ENCODE results near the gene ZNF573. TPM values are rescaled to one million over a fixed set of nuclear protein-coding genes. Genes with fewer than 3 reads are reported as not detected.
"Not testable (repeated sequence)": the region's sequence is repeated elsewhere in the genome, so short reads cannot be mapped to it uniquely, and the experiment has no call there.

The ZNF573 gene
- 10 to 100 TPM in 1 of 2 donors, 1 to 10 TPM in 1; 6.2 to 15.0 TPM for total RNA-seq

- Mint-ChIP-seq H3K9me3 (no peaks in the 10 kb centered on the region), H3K27me3 (no peaks in the 10 kb centered on the region), H3K27ac (peak within 1 kb of the TSS; percentile 89 to 95), H3K36me3 (peaks cover 21% of the 10 kb centered on the region), H3K4me3 (peak within 1 kb of the TSS; percentile 98), H3K4me1 (ENCODE audit: low read depth in 2 of 2) (peaks cover 27 to 30% of the 10 kb centered on the region in 2 donors)
- DNase-seq (ENCODE audit: low spot score) (peak; percentile 86), ATAC-seq (peak; percentile 95 to 98)
Measured at GRCh38 chr19:37779127-37780005, at the start of gene ZNF573. TSS of gene ZNF573 (minus strand) at chr19:37779586. CDS start at chr19:37773729, 5,857 bp downstream.

GRCh38 chr19:37817180-37817981 lies 38.0 kb upstream of the ZNF573 start:
- H3K9me3 Mint-ChIP-seq = peaks cover 4% of the 10 kb centered on the region
- peaks cover 0 to 3% of the 10 kb centered on the region in 2 donors for H3K4me1 Mint-ChIP-seq (ENCODE audit: low read depth in 2 of 2)
- no peak overlapping the region for H3K4me3 Mint-ChIP-seq
- peak; percentile 66 for DNase-seq (ENCODE audit: low spot score)
- peak in 1 of 2 donors; percentile 43 for ATAC-seq
- H3K27me3 Mint-ChIP-seq = peaks cover 5 to 13% of the 10 kb centered on the region in 2 donors
- peaks cover 10% of the 10 kb centered on the region for H3K36me3 Mint-ChIP-seq
- H3K27ac Mint-ChIP-seq = no peak overlapping the region

- not testable (repeated sequence) for H3K4me1 Mint-ChIP-seq (ENCODE audit: low read depth in 2 of 2); H3K4me3 Mint-ChIP-seq; DNase-seq (ENCODE audit: low spot score); H3K27ac Mint-ChIP-seq; ATAC-seq; H3K36me3 Mint-ChIP-seq; H3K9me3 Mint-ChIP-seq
- H3K27me3 Mint-ChIP-seq = peaks cover 3 to 13% of the 10 kb centered on the region in 2 donors
Measured at GRCh38 chr19:37815611-37816010, 36.2 kb upstream of the ZNF573 start.

DNA sequence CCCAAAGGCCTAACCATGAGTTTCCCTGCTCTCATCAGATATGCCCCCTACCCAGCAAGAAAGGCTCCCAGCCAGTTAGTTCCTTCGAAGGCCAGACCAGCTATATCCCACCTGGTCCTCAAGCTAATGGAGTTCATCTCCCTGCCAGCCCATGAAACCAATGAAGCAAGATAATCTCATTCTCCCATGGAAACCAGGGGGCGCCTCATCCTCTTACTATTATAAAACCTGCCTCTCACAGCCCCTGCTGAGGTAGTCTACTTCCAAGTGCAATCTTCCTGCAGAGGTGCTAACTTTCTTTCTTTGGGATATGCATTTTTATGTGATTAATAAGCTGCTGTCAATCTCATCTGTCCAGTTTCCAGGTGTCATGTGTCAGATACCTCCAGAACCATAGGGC lies 34.0 kb upstream of the ZNF573 start:
- peaks cover 2% of the 10 kb centered on the region for H3K9me3 Mint-ChIP-seq
- H3K36me3 Mint-ChIP-seq = peaks cover 6% of the 10 kb centered on the region
- no peak overlapping the region for H3K27ac Mint-ChIP-seq

DNA sequence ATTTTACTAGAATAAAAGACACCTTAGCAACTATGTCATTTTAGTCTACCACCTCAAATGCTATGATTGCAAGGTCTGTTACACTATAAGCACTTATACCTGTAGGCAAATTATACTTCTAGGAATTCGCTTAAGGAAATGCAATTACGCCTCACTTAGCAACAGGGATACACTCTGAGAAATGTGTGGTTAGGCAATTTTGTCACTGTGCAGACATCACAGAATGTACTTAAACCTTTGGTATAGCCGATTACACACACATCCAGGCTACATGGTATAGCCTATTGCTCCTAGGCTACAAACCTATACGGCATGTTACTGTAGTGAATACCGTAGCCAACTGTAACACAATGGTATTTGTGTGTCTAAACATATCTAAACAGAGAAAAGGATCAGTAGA lies 30.0 kb upstream of the ZNF573 start:
- ATAC-seq (no peak), DNase-seq (ENCODE audit: low spot score) (no peak)
- Mint-ChIP-seq H3K9me3 (peaks cover 11% of the 10 kb centered on the region), H3K4me3 (no peak overlapping the region), H3K27ac (no peak overlapping the region), H3K4me1 (ENCODE audit: low read depth in 2 of 2) (no peaks in the 10 kb centered on the region), H3K27me3 (no peaks in the 10 kb centered on the region), H3K36me3 (peaks cover 4% of the 10 kb centered on the region)

More for the DNA sequence above, 34.0 kb upstream of the ZNF573 start:
- H3K4me3 Mint-ChIP-seq = no peak overlapping the region
- DNase-seq (ENCODE audit: low spot score) (no peak), ATAC-seq (no peak)
- H3K27me3 Mint-ChIP-seq = peaks cover 3 to 6% of the 10 kb centered on the region in 2 donors
- H3K4me1 Mint-ChIP-seq (ENCODE audit: low read depth in 2 of 2) = peaks cover 0 to 3% of the 10 kb centered on the region in 2 donors

DNA sequence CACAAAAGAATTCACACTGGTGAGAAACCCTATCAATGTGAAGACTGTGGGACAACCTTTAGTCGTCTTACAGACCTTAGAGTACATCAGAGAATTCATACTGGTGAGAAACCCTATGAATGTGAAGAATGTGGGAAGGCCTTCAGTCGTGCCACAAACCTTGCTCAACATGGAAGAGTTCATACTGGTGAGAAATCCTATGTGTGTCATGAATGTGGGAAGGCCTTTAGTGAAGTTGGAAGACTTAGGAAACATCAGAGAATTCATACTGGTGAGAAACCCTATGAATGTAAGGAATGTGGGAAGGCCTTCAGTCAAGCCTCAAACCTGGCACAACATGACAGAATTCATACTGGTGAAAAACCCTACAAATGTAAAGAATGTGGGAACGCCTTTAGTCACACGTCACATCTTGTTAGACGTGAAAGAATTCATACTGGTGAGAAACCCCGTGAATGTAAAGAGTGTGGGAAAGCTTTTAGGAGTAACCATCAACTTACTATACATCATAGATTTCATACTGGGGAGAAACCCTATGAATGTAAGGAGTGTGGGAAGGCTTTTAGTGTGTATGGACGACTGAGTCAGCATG lies 24.0 kb upstream of the ZNF573 start:
- Mint-ChIP-seq H3K36me3 (peaks cover 39% of the 10 kb centered on the region), H3K27me3 (no peaks in the 10 kb centered on the region), H3K9me3 (peaks cover 35% of the 10 kb centered on the region), H3K4me1 (ENCODE audit: low read depth in 2 of 2) (no peaks in the 10 kb centered on the region), H3K4me3 (no peak overlapping the region), H3K27ac (no peak overlapping the region)
- ATAC-seq (no peak), DNase-seq (ENCODE audit: low spot score) (no peak)

- Mint-ChIP-seq H3K36me3 (peaks cover 26% of the 10 kb centered on the region), H3K4me3 (no peak overlapping the region), H3K27me3 (no peaks in the 10 kb centered on the region), H3K27ac (no peak overlapping the region), H3K9me3 (peaks cover 14% of the 10 kb centered on the region), H3K4me1 (ENCODE audit: low read depth in 2 of 2) (no peaks in the 10 kb centered on the region)
- ATAC-seq = no peak
- no peak for DNase-seq (ENCODE audit: low spot score)
Measured at GRCh38 chr19:37790244-37790925, 11.0 kb upstream of the ZNF573 start.

GRCh38 chr19:37778613-37779126 lies 716 bp downstream of the ZNF573 start:
- DNase-seq (ENCODE audit: low spot score) = no peak
- Mint-ChIP-seq H3K9me3 (no peaks in the 10 kb centered on the region), H3K27me3 (no peaks in the 10 kb centered on the region), H3K4me1 (ENCODE audit: low read depth in 2 of 2) (peaks cover 27 to 30% of the 10 kb centered on the region in 2 donors), H3K4me3 (peak overlapping the region; percentile 98), H3K27ac (peak overlapping the region; percentile 89 to 95), H3K36me3 (peaks cover 21% of the 10 kb centered on the region)
- no peak for ATAC-seq

- Mint-ChIP-seq H3K4me1 (ENCODE audit: low read depth in 2 of 2) (peaks cover 8 to 9% of the 10 kb centered on the region in 2 donors), H3K9me3 (no peaks in the 10 kb centered on the region), H3K27ac (no peak overlapping the region), H3K27me3 (no peaks in the 10 kb centered on the region), H3K4me3 (no peak overlapping the region), H3K36me3 (peaks cover 43% of the 10 kb centered on the region)
- ATAC-seq (no peak), DNase-seq (ENCODE audit: low spot score) (no peak)
Measured at GRCh38 chr19:37770985-37771384, 8.4 kb downstream of the ZNF573 start.

DNA sequence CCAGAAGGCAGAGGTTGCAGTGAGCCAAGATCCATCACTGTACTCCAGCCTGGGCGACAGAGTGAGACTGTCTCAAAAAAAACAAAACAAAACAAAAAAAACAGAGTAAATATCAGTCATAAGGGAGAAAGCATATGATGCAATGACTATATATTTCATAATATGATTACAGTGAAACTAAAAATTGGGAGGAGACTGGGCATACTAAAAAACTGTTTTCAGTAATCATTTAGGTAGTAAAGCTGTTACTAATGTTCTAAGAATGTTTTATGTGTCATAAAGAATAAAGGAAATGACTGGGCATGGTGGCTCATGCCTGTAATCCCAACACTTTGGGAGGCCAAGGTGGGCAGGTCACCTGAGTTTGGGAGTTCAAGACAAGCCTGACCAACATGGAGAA lies 15.9 kb downstream of the ZNF573 start:
- no peak for DNase-seq (ENCODE audit: low spot score)
- H3K9me3 Mint-ChIP-seq = no peaks in the 10 kb centered on the region
- no peaks in the 10 kb centered on the region for H3K27me3 Mint-ChIP-seq
- peak overlapping the region in 1 of 2 donors; percentile 56 for H3K27ac Mint-ChIP-seq
- ATAC-seq = no peak
- H3K4me1 Mint-ChIP-seq (ENCODE audit: low read depth in 2 of 2) = no peaks in the 10 kb centered on the region
- no peak overlapping the region for H3K4me3 Mint-ChIP-seq
- peaks cover 32% of the 10 kb centered on the region for H3K36me3 Mint-ChIP-seq

- peaks cover 26% of the 10 kb centered on the region for H3K36me3 Mint-ChIP-seq
- not testable (repeated sequence) for DNase-seq (ENCODE audit: low spot score); H3K27ac Mint-ChIP-seq; H3K4me1 Mint-ChIP-seq (ENCODE audit: low read depth in 2 of 2); H3K27me3 Mint-ChIP-seq; H3K9me3 Mint-ChIP-seq; ATAC-seq; H3K4me3 Mint-ChIP-seq
Measured at GRCh38 chr19:37757683-37758082, 21.7 kb downstream of the ZNF573 start.

GRCh38 chr19:37738371-37738770 lies 41.0 kb downstream of the ZNF573 start:
- no peak for ATAC-seq
- H3K4me1 Mint-ChIP-seq (ENCODE audit: low read depth in 2 of 2) = no peaks in the 10 kb centered on the region
- no peak for DNase-seq (ENCODE audit: low spot score)
- no peaks in the 10 kb centered on the region for H3K27me3 Mint-ChIP-seq
- no peak overlapping the region for H3K4me3 Mint-ChIP-seq
- peaks cover 26% of the 10 kb centered on the region for H3K9me3 Mint-ChIP-seq
- H3K27ac Mint-ChIP-seq = no peak overlapping the region
- peaks cover 75% of the 10 kb centered on the region for H3K36me3 Mint-ChIP-seq

DNA sequence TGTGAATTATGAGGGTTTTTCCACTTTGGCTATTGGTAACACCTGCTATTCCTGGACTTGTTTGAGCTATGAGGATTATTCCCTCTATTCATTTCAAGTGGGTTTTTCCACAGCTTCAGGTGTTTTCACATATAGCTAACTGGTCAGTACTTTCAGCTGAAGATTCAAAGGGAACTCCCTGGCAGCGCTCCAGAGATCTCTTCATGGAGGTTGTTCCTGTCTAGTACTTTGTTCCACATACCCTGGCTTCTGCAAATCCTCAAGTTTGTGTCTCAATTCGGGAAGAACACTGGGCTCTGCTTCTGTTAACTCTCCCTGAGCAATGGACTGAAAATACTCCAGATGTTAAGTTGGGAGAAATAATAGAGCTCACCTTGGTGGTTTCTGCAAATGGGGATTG lies 54.2 kb downstream of the ZNF573 start:
- Mint-ChIP-seq H3K36me3 (no peaks in the 10 kb centered on the region), H3K9me3 (peaks cover 3% of the 10 kb centered on the region), H3K27ac (no peak overlapping the region), H3K4me3 (no peak overlapping the region), H3K4me1 (ENCODE audit: low read depth in 2 of 2) (no peaks in the 10 kb centered on the region), H3K27me3 (no peaks in the 10 kb centered on the region)
- DNase-seq (ENCODE audit: low spot score) (no peak), ATAC-seq (no peak)

Measured in natural killer cell treated with Interleukin-12 subunit alpha and Interleukin-12 subunit beta and Interleukin-15 and Interleukin-18, amount 100 ng/mL, for 72 hours (primary cell).